ENCODE data around the gene LOXL1.
A peak's percentile ranks its signal among the peaks of the same experiment; 100 is the strongest.

LOXL1 gene

DNA sequence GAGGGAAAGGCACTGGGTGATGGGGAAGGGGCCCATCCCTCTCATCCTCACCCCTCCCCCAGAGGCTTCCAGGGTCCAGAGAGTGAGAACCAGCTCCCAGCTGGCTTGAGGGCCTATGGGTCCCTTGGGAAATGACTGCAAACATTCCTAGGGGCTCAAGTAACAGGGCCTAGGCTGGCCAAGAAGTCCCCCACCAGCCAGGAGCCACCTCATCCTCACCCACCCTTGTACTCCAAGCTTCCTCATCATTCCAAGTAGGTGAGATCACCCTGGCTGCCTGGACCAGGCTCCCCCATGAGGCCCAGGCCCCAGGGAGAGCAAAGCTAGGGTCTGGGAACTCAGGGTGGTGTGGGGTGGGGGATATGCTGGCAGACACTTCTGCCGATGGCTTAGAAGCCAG lies 14.8 kb downstream of the LOXL1 start:
- DNase-seq: peak in 1 of 2 experiments; percentile 26

DNA sequence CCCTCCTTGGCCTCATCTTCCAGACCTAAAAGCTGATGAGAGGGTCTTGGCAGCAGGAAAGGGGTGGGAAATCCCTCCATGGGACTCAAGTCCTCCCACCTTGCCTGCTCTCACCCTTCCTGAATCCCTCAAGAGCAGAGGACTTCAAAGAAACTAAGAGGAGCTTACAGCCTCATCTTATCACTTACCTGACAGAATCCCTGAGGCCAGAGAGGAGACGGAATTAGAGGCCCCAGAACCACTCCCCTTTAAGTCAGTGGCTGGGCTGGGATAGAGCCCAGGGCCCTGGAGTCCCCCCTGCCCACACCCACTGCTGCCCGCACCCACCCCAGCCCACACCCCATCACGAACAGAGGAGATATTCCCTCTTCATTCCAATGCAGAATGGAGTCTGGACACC lies 15.2 kb downstream of the LOXL1 start:
- DNase-seq: no peak

DNA sequence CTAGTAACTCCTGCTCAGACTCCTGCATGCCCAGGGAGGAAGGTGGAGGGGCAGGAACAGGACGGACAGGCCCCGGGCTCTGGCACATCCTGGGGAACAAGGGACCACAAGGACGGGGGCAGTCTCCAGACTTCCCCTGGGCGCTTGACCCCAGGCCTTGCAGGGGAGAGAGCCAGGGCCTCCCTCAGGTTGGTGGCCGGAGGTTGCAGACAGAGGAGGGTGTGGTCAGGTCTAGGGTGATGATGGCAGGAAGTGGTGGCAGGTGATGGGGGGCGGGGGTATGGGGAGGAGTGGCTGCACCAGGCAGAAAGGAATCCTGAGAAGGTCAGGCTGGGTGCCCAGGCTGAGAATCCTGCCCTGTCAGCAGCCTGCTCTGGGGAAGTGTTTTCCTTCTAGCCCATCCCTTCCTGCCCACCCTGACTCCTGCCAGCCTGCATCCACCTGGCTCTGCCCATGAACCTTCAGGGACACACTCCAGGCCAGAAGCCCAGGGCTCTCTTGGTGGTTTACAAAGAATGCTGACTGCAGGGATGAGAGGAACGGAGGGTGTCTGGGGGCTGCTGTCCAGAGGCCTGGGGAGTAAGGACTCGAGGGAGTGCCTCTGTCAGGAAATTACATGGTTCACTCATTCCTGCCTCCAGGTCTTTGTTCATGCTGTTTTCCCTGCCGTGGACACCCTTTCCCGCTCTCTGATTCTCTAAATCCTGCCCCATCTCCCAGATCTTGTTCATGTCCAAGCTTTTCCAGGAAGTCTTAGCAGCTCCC lies 15.8 kb downstream of the LOXL1 start:
- DNase-seq: no peak

DNA sequence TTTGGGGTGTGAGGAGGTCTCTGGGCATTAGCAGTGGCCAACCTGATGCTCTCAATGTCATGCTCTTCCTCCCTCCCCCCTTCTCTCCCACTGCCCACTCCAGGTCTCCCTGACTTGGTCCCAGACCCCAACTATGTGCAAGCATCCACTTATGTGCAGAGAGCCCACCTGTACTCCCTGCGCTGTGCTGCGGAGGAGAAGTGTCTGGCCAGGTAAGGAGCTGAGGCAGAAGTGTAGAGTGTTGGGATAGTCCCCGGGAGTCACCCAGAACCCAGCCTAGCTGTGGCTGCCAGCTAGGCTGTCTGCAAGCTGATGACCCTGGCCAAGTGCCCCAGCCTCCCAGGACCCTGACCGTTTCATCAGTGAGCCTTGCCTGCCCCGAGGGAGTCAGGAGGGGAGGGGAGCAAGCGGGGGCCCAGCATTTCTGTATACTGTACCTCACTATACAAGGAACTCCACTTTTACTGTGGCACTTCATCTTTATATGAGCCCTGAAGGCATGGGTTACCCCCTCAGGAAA lies 16.5 kb downstream of the LOXL1 start:
- no peak for DNase-seq

DNA sequence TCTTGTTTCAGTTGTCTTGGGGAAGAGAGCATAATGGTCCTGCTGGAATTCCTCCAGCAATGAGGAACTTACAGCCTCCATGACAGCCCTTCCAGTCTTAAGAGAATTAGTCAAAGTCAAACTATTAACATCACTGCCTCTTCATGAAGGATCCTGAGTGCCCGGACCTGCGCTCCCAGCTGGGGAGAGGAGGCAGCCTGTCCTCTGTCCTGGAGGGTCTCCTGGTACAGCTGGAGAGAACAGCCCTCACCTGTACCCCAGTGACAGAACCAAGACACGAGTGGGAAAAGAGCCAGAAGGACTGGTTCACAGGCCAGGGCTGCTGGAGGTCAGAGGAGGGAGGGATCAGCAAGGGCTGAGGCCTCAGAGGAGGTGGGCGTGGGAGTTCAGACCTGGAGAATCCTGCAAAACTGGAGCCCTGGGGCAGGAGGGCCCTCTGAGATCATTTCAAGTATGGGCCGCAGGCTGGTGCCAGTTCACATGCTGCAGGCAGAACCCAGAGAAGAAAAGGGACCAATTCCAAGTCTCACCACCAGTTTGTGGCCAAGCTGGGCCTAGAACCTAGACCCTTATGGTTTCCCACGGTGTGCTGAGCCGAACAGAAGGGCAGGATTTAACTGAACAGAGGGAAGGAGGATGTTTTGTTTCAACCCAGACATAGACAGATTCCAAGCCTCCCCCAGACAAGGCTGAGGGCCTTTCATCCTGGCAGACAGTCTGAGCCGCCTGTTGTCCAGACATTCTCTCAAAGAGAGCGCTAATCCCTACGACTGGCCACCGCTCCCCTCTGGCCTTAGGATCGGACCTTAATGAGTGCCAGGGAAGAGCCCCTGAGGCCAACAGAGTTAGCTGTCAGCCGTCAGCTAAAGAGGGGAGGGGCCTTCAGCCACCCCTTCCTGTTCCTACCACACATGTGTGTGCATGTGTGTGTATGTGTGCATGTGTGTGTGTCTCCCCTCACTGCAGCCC lies 18.2 kb downstream of the LOXL1 start:
- no peak for DNase-seq

DNA sequence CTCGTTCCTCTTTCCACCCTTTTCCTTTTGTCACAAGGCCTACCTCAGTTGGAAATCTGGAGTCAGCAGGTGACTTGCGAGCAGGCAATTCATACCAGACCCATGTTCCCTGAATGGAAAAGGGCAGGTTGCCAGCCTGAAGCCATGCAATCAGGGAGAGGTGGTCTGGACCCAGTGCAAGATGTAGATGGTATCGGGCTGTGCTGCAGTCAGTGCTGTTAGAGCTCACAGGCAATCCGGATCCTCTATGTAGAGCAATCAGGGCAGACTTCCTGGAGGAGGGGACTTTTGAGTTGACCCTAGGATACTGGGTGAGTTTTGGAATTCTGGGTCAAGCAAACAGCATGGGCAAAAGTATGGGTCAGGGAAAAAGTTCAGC lies 18.9 kb downstream of the LOXL1 start:
- no peak for DNase-seq

DNA sequence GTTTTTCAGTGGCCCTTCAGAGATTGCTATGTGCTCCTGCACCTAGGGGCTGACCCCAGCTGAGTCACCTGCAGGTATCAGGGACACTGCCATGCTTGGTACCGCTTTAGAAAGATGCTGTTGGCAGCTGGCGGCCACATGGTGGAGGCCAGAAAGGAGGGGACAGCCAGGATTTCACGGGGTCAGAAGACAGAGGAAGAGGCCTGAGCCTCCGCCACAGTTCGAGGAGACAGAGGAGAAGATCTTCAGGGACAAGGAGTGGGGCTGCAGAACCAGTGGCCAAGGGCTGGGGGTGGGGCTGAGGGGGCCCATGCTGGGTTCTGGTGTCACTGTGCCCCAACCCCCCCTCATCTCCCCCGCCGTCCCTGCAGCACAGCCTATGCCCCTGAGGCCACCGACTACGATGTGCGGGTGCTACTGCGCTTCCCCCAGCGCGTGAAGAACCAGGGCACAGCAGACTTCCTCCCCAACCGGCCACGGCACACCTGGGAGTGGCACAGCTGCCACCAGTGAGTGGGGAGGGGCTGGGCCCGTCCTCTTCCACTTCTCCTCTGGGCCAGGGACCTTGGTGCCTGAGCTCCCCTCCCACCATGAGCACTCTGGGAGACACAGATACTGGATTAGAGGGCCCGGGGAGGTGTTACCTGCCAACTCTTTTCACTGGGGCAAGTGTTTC lies 19.9 kb downstream of the LOXL1 start:
- DNase-seq: no peak

DNA sequence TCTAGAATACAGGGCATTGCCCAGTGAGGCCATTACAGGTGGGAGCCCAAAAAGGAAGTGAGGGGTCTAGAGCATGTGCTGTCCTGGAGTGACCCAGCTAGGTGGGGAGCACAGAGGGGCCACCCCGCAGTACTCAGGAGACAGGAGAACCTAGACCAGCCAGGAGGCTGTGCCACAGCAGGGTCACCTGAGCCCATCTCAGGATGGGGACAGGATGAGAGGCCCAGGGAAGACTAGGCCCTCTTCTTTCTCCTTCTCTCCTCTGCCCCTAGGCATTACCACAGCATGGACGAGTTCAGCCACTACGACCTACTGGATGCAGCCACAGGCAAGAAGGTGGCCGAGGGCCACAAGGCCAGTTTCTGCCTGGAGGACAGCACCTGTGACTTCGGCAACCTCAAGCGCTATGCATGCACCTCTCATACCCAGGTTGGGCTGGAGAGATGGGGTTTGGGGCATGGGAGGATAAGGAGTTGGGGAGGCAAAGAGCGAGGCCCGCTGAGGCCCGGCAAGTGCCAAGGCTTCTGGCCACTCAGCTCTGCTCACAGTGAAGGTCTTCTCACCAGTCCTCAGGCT lies 20.6 kb downstream of the LOXL1 start:
- no peak for DNase-seq

DNA sequence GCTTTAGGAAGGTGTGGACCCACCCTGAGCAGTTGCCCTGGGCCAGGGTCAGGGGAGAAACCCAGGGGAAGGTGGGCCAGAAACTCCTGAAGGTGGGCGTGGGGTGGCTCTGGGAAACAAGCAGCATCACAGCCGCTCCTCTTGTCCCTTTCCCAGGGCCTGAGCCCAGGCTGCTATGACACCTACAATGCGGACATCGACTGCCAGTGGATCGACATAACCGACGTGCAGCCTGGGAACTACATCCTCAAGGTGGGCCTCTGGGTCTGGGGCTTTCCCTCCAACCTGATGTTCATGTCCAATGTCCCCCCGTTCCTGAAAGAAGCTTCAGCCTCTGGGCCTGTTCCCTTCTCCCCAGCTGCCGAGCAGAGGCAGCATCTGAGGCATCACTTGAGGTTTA lies 21.4 kb downstream of the LOXL1 start:
- DNase-seq: no peak

DNA sequence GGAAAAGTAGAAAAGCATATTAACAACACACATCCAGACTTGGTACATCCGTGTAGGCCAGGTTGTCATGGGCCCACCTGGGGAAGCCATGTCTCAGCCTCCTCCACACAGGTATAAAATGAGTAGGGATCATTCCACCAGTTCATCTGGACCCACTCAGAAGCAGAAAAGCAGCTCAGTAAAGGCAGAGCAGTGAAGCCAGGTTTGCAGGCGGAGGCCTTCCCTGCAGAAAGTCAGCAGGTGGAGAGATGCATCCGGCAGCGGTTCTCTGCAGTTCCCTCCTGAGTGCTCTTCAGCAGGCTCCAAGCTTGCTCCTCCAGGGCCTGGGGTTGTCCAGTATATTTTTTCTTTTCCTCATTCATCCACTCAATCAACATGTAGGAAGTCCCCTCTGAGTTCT lies 22.1 kb downstream of the LOXL1 start:
- DNase-seq: no peak

DNA sequence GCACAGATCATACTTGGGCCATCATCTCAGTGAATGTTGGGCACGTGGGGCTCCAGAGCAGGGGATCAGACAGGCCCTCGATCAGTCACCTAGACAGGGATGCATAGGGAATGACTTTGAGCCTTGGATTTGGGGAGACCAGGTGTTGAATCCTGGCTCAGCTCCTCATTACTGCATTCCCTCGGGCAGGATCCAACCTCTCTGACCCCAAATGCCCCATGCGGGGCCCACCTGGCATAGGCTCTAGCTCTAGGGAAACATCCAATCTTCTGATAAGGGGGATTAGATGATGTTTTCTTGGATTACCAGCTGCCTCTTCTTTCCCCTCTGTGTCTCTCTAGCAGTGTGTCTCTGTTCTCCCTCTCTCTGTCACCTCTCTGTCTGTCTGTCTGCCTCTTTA lies 22.7 kb downstream of the LOXL1 start:
- DNase-seq: no peak

DNA sequence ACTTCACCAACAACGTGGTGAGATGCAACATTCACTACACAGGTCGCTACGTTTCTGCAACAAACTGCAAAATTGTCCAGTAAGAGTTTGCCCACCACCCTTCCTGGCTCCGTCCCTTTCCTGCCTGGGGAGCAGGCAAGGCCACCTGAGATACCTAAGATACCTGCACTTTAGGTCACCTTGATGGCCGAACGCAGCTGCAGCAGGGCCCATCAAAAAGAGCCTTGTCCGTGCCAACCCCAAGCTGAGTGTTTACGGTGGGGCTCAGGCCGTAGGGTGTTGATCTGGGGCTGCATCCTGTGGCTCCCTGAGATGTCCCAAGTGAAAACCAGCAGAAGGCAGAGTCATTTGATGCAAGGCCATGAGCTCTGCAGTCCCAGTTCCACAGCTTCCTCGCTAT lies 23.2 kb downstream of the LOXL1 start:
- no peak for DNase-seq

DNA sequence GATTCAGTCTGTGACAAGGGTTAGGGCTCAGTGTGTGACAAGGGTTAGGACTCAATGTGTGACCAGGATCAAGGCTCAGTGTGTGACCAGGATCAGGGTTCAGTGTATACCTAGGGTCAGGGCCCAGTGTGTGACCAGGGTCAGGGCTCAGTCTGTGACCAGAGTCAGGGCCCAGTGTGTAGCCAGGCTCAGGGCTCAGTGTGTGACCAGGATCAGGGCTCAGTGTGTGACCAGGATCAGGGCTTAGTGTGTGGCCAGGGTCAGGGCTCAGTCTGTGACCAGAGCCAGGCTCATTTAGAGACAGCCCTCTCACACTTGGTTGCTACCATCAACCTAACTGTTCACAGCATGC lies 24.2 kb downstream of the LOXL1 start:
- no peak for DNase-seq

DNA sequence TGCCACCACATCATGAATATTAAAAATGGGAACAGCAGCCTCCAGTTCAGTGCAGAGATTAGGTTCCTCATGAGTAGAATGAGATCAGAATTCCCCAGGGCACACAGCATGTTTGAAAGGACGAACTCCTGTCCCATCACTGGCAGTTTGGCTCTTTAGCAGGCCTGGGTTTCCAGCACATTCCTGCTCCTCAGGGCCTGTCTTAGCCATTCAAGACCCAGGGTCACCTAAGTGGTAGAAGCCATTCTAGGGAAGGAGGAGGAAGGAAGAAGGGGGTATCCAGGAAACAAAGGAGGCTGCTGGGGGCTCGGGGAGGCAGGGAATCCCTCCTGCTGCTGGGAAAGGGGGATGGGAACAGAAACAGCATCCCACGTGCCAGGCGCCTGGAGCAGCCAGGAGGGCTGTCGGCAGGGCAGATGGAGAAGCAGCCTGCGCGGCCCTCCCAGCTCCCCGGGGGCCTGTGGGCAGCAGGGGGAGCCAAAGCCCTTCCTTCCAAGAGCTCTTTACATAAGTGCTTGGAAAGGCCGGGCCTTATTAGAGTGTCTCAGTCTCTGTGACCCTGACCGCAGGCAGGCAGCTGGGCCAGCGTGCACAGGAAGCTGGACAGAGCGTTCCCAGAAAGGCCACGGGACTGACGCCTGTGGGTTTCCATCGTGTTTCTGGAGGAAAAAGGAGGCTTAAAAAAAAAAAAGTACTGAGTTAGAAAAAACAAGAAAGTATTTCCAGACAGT lies 24.7 kb downstream of the LOXL1 start:
- peak; percentile 65 to 89 for DNase-seq

DNA sequence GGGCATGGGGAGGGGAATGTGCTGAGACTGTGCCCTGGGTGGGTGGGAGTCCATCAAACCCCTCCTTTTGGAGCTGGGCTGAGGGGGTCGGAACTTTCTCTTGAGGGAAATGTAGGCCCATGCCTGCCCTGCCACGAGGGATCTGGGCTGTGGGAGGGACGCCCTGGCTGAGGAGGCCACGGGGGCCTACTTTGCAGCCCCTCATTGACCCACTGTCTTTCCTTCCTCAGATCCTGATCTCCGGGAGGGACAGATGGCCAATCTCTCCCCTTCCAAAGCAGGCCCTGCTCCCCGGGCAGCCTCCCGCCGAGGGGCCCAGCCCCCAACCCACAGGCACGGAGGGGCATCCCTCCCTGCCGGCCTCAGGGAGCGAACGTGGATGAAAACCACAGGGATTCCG lies 25.3 kb downstream of the LOXL1 start:
- DNase-seq: no peak

DNA sequence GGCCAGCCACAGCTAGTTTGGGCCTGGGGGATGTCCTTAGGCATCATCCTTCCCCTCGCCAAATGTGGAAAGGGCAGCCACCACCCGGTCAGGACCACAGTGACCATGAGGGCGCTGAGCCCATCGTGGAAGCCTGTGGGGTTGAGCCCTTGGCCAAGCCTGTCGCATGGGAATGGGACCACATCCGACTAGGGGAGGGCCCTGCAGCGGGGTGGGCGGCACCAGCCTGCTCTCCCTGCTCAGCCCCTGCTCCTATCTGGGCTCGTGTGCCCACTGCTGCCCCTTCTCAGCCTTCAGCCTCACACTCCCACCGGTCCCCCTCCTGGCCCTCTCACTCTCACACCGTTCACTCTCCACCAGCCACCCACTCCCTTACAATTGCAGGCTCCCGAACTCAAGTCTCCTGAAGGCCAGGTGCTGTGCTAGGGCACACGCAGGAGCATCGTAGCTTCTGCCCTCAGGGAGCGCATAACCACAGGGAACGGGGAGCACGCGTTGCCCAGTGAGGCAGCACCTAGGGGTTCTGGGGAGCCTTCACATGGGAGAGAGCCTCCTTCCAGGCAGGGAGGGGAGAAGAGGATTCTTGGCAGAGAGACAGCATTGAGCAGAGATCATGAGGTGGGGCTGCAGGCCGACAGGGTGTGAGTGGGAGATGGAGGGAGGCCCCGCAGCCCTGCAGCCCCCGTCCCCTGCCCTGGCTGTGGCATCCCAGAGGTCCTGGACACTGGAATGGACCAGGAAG lies 26.1 kb downstream of the LOXL1 start:
- no peak for DNase-seq

DNA sequence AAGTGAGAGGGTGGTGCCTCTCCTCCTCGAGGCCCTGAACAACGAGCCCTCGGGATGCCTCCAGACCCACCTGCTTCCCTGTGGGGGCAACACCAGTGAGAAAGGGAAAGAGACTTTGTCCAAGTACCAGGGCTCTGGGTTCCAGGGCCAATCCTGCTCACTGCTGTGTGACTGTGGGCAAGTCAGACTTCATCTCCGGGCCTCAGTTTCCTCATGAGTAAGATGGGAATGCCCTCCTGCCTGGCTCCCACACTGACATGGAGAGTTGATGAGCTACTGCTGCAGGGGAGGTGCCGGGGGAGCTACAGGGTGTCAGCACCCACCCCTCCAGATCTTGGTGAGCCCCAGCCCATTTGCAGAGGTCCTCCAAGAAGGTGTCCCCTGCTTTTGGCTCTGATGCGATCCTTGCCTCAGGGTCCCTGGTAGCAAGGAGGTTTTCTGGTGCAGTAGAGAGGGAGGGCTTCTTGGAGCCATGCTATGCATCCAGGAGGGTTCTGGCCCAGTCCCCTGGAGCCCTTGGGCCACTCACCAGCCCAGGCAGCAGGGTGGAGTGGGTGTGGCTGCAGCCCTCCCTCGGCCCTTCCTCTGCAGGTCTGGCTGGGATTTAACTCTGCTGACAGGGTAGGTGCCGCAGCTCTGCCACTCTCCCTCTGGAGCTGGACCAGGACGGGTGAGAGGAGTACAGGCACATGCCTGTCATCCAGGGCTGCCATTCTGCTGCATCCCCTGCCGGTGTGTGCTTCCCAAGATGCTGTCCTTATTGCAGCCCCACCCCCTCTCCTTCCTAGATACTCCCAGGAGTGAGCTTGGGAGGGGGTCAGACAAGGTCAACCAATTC lies 26.9 kb downstream of the LOXL1 start:
- DNase-seq: no peak

DNA sequence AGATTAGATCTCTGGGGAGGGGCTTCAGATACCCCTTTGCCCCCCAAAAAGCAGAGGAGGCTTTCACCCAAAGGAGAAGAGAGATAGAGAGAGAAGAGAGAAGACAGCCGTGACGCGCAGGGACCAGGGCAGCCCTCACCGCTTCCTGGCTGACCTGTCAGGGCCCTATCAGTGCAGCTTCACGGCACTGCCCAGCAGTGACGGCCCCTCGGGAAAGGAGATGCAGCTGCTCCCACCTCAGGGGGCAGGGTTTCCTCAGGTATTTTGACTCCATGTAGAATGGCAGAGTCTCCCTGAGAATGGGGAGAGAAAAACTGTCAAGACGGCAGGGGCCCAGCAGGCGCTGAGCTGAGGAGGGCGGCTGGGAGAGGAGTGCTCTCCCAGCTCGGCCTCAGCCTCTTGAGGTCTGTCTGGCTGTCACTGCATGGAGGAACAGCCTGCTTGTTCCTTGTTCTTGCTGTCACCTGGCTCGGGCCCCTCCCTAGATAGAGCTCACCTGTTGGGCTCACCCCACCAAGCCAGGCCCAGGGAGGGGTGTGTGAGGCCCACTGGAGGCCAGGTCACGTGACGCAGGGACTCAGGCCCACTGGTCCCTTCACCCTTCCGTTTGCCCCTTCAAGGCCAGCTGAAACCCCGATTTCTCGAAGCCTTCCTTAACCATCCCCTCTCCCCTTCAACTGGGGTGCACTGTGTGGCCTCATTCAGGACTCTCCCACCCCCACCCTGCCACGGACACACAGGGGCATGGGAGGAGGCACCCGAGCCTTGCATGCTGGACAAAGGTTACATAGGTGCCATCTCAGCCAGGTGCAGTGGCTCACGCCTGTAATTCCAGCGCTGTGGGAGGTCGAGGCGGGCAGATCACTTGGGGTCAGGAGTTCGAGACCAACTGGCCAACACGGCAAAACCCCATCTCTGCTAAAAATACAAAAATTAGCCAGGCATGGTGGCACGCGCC lies 28.2 kb downstream of the LOXL1 start:
- no peak for DNase-seq

DNA sequence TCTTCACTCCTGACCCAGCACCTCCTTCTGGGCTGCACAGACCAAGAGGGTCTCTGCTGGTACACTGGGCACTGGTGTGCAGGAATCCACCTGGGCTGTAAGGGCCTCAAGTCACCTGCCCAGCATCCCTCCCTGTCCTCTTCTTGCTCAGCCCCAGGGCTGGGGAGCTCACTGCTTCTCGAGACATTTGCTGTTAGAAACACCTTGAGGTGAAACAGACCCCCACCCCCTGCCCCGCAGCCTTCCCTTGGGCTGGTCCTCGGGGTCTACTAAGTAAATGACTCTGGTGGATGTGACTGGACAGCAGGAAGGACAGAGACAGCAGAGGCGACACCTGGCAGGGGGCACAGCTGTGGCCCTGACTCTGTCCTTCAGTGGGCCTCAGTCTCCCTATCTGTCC lies 29.1 kb downstream of the LOXL1 start:
- DNase-seq: no peak

Measured in NCI-H526 (cell line).